H1 (cell line): ENCODE results near the gene MAPK8IP2. TPM values are rescaled to one million over a fixed set of nuclear protein-coding genes. Genes with fewer than 3 reads are reported as not detected.

Experiments used
- CBX5 ChIP-seq: fragments of 300-800, 300-1000 bp; sonication (generic); IDR thresholded peaks from 2 replicates; pipeline ENCODE4 v1.7.1; 2016; ENCODE audit warnings: antibody characterized with exemption, low read length, low read depth
- CEBPB ChIP-seq: IDR thresholded peaks from 2 replicates; pipeline ENCODE4 v1.6.1; 2012; ENCODE audit warnings: low read depth, low read length
- CHD1 ChIP-seq: IDR thresholded peaks from 2 replicates; pipeline ENCODE4 v1.6.1; 2012; ENCODE audit warnings: low read depth, low read length, improper control_type of control experiment
- CREB1 ChIP-seq: IDR thresholded peaks from 2 replicates; pipeline ENCODE4 v1.6.1; 2012; ENCODE audit warnings: inconsistent platforms
- EGR1 ChIP-seq: IDR thresholded peaks from 2 replicates; pipeline ENCODE4 v1.6.1; 2011; ENCODE audit warnings: low read depth, low read length, borderline replicate concordance
- GABPA ChIP-seq: IDR thresholded peaks from 2 replicates; pipeline ENCODE4 v1.6.1; 2011; ENCODE audit warnings: mild to moderate bottlenecking, low read length, moderate library complexity, borderline replicate concordance; ENCODE audit not compliant: insufficient read depth
- NANOG ChIP-seq: IDR thresholded peaks from 2 replicates; pipeline ENCODE4 v1.6.1; 2011; ENCODE audit warnings: low read length, low read depth, mild to moderate bottlenecking, inconsistent platforms; ENCODE audit not compliant: insufficient read depth, poor library complexity, severe bottlenecking
- PHF8 ChIP-seq: fragments of 200-600 bp; sonication (generic); conservative IDR thresholded peaks from 2 replicates; pipeline ENCODE4 v1.7.1; 2012; ENCODE audit warnings: low read depth, mild to moderate bottlenecking, inconsistent platforms, low read length, moderate library complexity
- POLR2A ChIP-seq, 2 experiments: IDR thresholded peaks; 1 replicate in 1 of 2; 2 replicates in 1 of 2; pipeline ENCODE4 v1.6.1; 2011; ENCODE audit warnings: low read depth in 2 of 2, low read length in 2 of 2, mild to moderate bottlenecking in 2 of 2; ENCODE audit errors: control extremely low read depth in 1 of 2
- RAD21 ChIP-seq, 2 experiments: IDR thresholded peaks in 1 of 2; conservative IDR thresholded peaks in 1 of 2; 2 replicates each; pipeline ENCODE4 v1.6.1; 2011; ENCODE audit warnings: low read depth in 2 of 2, low read length in 2 of 2, improper control_type of control experiment in 1 of 2, inconsistent platforms in 1 of 2, mild to moderate bottlenecking in 1 of 2, moderate library complexity in 1 of 2
- RBBP5 ChIP-seq: IDR thresholded peaks from 2 replicates; pipeline ENCODE4 v1.7.1; 2012; ENCODE audit warnings: low read depth, mild to moderate bottlenecking, inconsistent platforms, low read length, moderate library complexity, borderline replicate concordance
- RFX5 ChIP-seq: IDR thresholded peaks from 2 replicates; pipeline ENCODE4 v1.6.1; 2011; ENCODE audit warnings: low read depth, low read length, improper control_type of control experiment, borderline replicate concordance
- TAF7 ChIP-seq: optimal IDR thresholded peaks from 2 replicates; pipeline ENCODE3; 2011; ENCODE audit warnings: low read depth, mild to moderate bottlenecking, inconsistent platforms, low read length, moderate library complexity, borderline replicate concordance
- TEAD4 ChIP-seq: IDR thresholded peaks from 2 replicates; pipeline ENCODE4 v1.6.1; 2012; ENCODE audit warnings: low read depth, low read length, inconsistent platforms, mixed read lengths
- YY1 ChIP-seq: IDR thresholded peaks from 2 replicates; pipeline ENCODE4 v1.6.1; 2011; ENCODE audit warnings: low read depth, mild to moderate bottlenecking, low read length
- polyA plus RNA-seq, 7 experiments: library from polyadenylated mRNA; depleted of rRNA in 3 of 7; stranded (reverse) in 5 of 7; unstranded in 2 of 7; fragments of >200 nt in 5 of 7; fragments of 200-250 nt in 2 of 7; gene quantifications; 1 replicate in 5 of 7; 2 replicates in 1 of 7; 4 replicates in 1 of 7; pipeline versions ENCODE4 v1.2.1 to v1.2.3, GENCODE V29; 2011 to 2013; ENCODE audit warnings: missing spikeins in 2 of 7, mixed read lengths in 2 of 7
- total RNA-seq: library from RNA; stranded (reverse); fragmentation: NEBNext Ultra II Directional; extraction: Animal tissue kit (Norgen Biotek cat#: 25700); gene quantifications from 2 replicates; pipeline ENCODE4 v1.2.1, GENCODE V29; 2021
- TF ChIP-seq, protein P1 (sequence below): IDR thresholded peaks from 2 replicates; pipeline ENCODE4 v1.6.1; 2012; ENCODE audit warnings: inconsistent platforms
- TF ChIP-seq, protein P2 (sequence below): IDR thresholded peaks from 2 replicates; pipeline ENCODE4 v1.6.1; 2011; ENCODE audit warnings: low read length, improper control_type of control experiment
- TF ChIP-seq, protein P3 (sequence below): IDR thresholded peaks from 2 replicates; pipeline ENCODE4 v1.6.1; 2012; ENCODE audit warnings: low read length, inconsistent platforms
- TF ChIP-seq, protein P4 (sequence below): IDR thresholded peaks from 2 replicates; pipeline ENCODE4 v1.6.1; 2011; ENCODE audit warnings: low read depth, mild to moderate bottlenecking, low read length; ENCODE audit not compliant: insufficient read depth

The MAPK8IP2 gene
- total and polyA plus RNA-seq, 2 of the 8 experiments (the other 6 are each of a cell fraction or from before 2014, with no cell fraction given): 1.5 to 5.5 TPM

DNA sequence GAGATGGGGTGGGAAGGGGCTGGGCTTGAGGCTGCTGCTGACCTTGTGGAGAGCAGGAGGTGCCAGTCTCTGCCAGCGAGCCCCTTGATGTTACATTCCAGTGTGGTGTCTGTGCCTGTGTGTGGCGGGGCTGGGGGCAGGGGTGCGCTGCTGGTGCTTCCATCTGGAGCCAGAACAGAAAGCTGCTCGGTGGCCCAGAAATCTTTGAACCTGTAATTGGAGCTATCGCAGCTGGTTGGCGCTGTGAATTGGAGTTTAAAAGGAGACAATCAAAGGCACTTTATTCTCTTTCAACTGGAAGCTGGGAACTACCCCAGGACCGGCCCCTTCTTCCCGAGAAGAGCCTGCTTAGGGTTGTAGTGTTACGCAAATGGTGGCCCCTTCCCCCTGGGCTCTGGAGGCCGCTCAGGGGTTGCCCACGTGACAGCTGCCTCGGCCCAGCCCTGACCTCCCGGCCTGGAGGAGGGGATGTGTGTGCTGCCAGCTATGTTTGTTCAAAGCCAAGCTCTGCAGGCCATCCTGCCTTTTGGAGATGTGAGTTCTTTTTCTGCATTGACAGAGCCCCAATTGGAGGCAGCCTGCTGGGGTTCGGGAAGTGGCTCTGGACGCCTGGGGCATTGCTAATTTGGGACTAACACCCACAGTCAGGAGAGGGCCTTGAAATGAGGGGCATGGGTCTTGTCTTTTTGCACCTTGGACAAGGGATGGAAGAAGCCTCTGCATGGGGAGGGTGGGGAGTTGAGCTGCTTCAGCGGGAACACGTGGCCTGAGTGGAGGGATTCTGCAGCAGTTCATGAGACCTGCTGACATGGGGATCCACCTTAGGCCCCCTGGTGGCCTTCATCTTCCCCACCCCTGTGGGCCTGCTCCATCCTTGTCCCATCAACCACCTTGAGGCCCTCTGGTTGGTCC is 41.4 kb downstream of the MAPK8IP2 start (continued):
- TF ChIP-seq RBBP5 (no peak; the same call in 1 of the 2 replicates), POLR2A (IDR thresholded peaks at IDR 0.05; ENCODE audit: control extremely low read depth in 1 of 2, low read depth in 2 of 2, low read length in 2 of 2) (no peak), PHF8 (no peak), RAD21 (IDR thresholded peaks at IDR 0.05 in 1 of 2, conservative IDR thresholded peaks at IDR 0.05 in 1 of 2; ENCODE audit: low read depth in 2 of 2, low read length in 2 of 2) (peak; percentile 26 to 39; a peak in 3 of 4 replicates), CEBPB (peak; percentile 85), RFX5 (no peak), YY1 (peak; percentile 62), EGR1 (no peak), CHD1 (no peak), TEAD4 (peak; percentile 66), GABPA (no peak), NANOG (peak; percentile 87), CREB1 (no peak), CBX5 (no peak), TAF7 (no peak)
- TF ChIP-seq, protein P1, sequence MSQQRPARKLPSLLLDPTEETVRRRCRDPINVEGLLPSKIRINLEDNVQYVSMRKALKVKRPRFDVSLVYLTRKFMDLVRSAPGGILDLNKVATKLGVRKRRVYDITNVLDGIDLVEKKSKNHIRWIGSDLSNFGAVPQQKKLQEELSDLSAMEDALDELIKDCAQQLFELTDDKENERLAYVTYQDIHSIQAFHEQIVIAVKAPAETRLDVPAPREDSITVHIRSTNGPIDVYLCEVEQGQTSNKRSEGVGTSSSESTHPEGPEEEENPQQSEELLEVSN: peak; percentile 81; the same call in 1 of the 2 replicates
- TF ChIP-seq, protein P2, sequence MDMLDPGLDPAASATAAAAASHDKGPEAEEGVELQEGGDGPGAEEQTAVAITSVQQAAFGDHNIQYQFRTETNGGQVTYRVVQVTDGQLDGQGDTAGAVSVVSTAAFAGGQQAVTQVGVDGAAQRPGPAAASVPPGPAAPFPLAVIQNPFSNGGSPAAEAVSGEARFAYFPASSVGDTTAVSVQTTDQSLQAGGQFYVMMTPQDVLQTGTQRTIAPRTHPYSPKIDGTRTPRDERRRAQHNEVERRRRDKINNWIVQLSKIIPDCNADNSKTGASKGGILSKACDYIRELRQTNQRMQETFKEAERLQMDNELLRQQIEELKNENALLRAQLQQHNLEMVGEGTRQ: peak; percentile 88
- TF ChIP-seq, protein P3, sequence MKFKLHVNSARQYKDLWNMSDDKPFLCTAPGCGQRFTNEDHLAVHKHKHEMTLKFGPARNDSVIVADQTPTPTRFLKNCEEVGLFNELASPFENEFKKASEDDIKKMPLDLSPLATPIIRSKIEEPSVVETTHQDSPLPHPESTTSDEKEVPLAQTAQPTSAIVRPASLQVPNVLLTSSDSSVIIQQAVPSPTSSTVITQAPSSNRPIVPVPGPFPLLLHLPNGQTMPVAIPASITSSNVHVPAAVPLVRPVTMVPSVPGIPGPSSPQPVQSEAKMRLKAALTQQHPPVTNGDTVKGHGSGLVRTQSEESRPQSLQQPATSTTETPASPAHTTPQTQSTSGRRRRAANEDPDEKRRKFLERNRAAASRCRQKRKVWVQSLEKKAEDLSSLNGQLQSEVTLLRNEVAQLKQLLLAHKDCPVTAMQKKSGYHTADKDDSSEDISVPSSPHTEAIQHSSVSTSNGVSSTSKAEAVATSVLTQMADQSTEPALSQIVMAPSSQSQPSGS: no peak
- TF ChIP-seq, protein P4, sequence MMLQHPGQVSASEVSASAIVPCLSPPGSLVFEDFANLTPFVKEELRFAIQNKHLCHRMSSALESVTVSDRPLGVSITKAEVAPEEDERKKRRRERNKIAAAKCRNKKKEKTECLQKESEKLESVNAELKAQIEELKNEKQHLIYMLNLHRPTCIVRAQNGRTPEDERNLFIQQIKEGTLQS: peak; percentile 25; the same call in 1 of the 2 replicates
